ENCODE data around the gene ERVMER34-1.

ERVMER34-1 gene

GRCh38 chr4:52750819-52751486, at the start of gene ERVMER34-1:
Gene ERVMER34-1, minus strand, starts transcription at chr4:52751425. Its CDS starts 5,905 bp downstream, at chr4:52745520.
- no peak for DNase-seq

GRCh38 chr4:52799813-52800212, 48.6 kb upstream of the ERVMER34-1 start:
- DNase-seq = no peak

- no peak for DNase-seq
These were observed 44.3 kb upstream of the ERVMER34-1 start for GRCh38 chr4:52795533-52795932.

- DNase-seq = no peak
These were observed 40.7 kb upstream of the ERVMER34-1 start for GRCh38 chr4:52791936-52792335.

- no peak for DNase-seq
These were observed 38.5 kb upstream of the ERVMER34-1 start for GRCh38 chr4:52789774-52790173.

- DNase-seq = no peak
These were observed 37.6 kb upstream of the ERVMER34-1 start for GRCh38 chr4:52788806-52789205.

GRCh38 chr4:52783069-52783468, 31.8 kb upstream of the ERVMER34-1 start:
- DNase-seq = no peak

GRCh38 chr4:52780617-52781354, 29.6 kb upstream of the ERVMER34-1 start:
- DNase-seq = no peak

- DNase-seq = no peak
These were observed 29.0 kb upstream of the ERVMER34-1 start for GRCh38 chr4:52780206-52780605.

- DNase-seq = no peak
These were observed 9.0 kb upstream of the ERVMER34-1 start for GRCh38 chr4:52760256-52760655.

- DNase-seq = peak; percentile 12
These were observed 4.2 kb upstream of the ERVMER34-1 start for GRCh38 chr4:52755426-52755825.

- DNase-seq = no peak
These were observed 1.7 kb upstream of the ERVMER34-1 start for GRCh38 chr4:52752936-52753335.

- no peak for DNase-seq
These were observed 274 bp upstream of the ERVMER34-1 start for GRCh38 chr4:52751487-52751911.

GRCh38 chr4:52750213-52750612, 1.0 kb downstream of the ERVMER34-1 start:
- no peak for DNase-seq

- no peak for DNase-seq
These were observed 2.8 kb downstream of the ERVMER34-1 start for GRCh38 chr4:52748432-52748831.

- DNase-seq = no peak
These were observed 6.6 kb downstream of the ERVMER34-1 start for GRCh38 chr4:52744588-52744987.

GRCh38 chr4:52743444-52744019, 7.7 kb downstream of the ERVMER34-1 start:
- no peak for DNase-seq

GRCh38 chr4:52729586-52729985, 21.6 kb downstream of the ERVMER34-1 start:
- no peak for DNase-seq

GRCh38 chr4:52728691-52729240, 22.5 kb downstream of the ERVMER34-1 start:
- no peak for DNase-seq

GRCh38 chr4:52726826-52727580, 24.2 kb downstream of the ERVMER34-1 start:
- DNase-seq = no peak

GRCh38 chr4:52721968-52722815, 29.0 kb downstream of the ERVMER34-1 start:
- DNase-seq = peak; percentile 89

GRCh38 chr4:52718123-52718522, 33.1 kb downstream of the ERVMER34-1 start:
- no peak for DNase-seq

Data from NCI-H1694 treated with DMSO at 0.1 percent for 48 hours (cell line).